HG03135 (cell line): ENCODE measurements around the gene PALB2.

ENCODE experiments used
- ATAC-seq: cut with Tn5 transposase; IDR thresholded peaks from one replicate; pipeline ENCODE4 v1.9.1; 2021; ENCODE audit warnings: mild to moderate bottlenecking, moderate library complexity; ENCODE audit not compliant: unreplicated experiment

The PALB2 gene

GRCh38 chr16:23640931-23641765 is at the start of gene PALB2, which contains the start of gene DCTN5:
TSS of gene PALB2 (minus strand) at chr16:23641310. CDS start at chr16:23641157, 153 bp downstream.
TSS of gene DCTN5 (plus strand) at chr16:23641466. CDS start at chr16:23641543, 77 bp downstream.
- ATAC-seq = peak; percentile 96

GRCh38 chr16:23689442-23690187 is 48.5 kb upstream of the PALB2 start:
- ATAC-seq = no peak

- no peak for ATAC-seq
Measured at GRCh38 chr16:23687034-23687808, 46.1 kb upstream of the PALB2 start.

- ATAC-seq = no peak
Measured at GRCh38 chr16:23683487-23683886, 42.4 kb upstream of the PALB2 start.

GRCh38 chr16:23682181-23682580 is 41.1 kb upstream of the PALB2 start:
- ATAC-seq = no peak

- ATAC-seq = no peak
Measured at GRCh38 chr16:23679986-23680336, 38.9 kb upstream of the PALB2 start.

- no peak for ATAC-seq
Measured at GRCh38 chr16:23679274-23679985, 38.3 kb upstream of the PALB2 start.

- peak; percentile 84 for ATAC-seq
Measured at GRCh38 chr16:23678430-23679273, 37.5 kb upstream of the PALB2 start, which contains the start of gene PLK1. TSS of gene PLK1 (plus strand) at chr16:23678889. CDS start at chr16:23678933, 44 bp downstream.

GRCh38 chr16:23676924-23677480 is 35.9 kb upstream of the PALB2 start:
- ATAC-seq = no peak

- ATAC-seq = no peak
Measured at GRCh38 chr16:23673971-23674614, 33.0 kb upstream of the PALB2 start.

- ATAC-seq = peak; percentile 98
Measured at GRCh38 chr16:23670137-23670776, 29.1 kb upstream of the PALB2 start.

- no peak for ATAC-seq
Measured at GRCh38 chr16:23668873-23669272, 27.8 kb upstream of the PALB2 start.

GRCh38 chr16:23668225-23668624 is 27.1 kb upstream of the PALB2 start:
- ATAC-seq = no peak

- ATAC-seq = no peak
Measured at GRCh38 chr16:23667355-23667659, 26.2 kb upstream of the PALB2 start.

GRCh38 chr16:23666571-23667354 is 25.7 kb upstream of the PALB2 start:
- ATAC-seq = no peak

GRCh38 chr16:23663918-23664317 is 22.8 kb upstream of the PALB2 start:
- no peak for ATAC-seq

- no peak for ATAC-seq
Measured at GRCh38 chr16:23651943-23652468, 10.9 kb upstream of the PALB2 start.
